ENCODE measurements around the gene ICOSLG.
A peak's percentile ranks its signal among the peaks of the same experiment; 100 is the strongest.
"Not testable (repeated sequence)": the region's sequence is repeated elsewhere in the genome, so short reads cannot be mapped to it uniquely, and the experiment has no call there.

Gene ICOSLG

GRCh38 chr21:44196212-44197155, 44.3 kb downstream of the ICOSLG start:
- DNase-seq, result peak in 20 of 42 donors; percentile 2 to 86 (median 30)
- intact Hi-C loops (cut with DNase I), result not testable (repeated sequence)

- intact Hi-C loops (cut with DNase I); DNase-seq: not testable (repeated sequence)
Observed at GRCh38 chr21:44194888-44195287, 45.9 kb downstream of the ICOSLG start.

GRCh38 chr21:44194451-44194850, 46.3 kb downstream of the ICOSLG start:
- intact Hi-C loops (cut with DNase I); DNase-seq: not testable (repeated sequence)

GRCh38 chr21:44193108-44193507, 47.6 kb downstream of the ICOSLG start:
- intact Hi-C loops (cut with DNase I); DNase-seq: not testable (repeated sequence)

DNA sequence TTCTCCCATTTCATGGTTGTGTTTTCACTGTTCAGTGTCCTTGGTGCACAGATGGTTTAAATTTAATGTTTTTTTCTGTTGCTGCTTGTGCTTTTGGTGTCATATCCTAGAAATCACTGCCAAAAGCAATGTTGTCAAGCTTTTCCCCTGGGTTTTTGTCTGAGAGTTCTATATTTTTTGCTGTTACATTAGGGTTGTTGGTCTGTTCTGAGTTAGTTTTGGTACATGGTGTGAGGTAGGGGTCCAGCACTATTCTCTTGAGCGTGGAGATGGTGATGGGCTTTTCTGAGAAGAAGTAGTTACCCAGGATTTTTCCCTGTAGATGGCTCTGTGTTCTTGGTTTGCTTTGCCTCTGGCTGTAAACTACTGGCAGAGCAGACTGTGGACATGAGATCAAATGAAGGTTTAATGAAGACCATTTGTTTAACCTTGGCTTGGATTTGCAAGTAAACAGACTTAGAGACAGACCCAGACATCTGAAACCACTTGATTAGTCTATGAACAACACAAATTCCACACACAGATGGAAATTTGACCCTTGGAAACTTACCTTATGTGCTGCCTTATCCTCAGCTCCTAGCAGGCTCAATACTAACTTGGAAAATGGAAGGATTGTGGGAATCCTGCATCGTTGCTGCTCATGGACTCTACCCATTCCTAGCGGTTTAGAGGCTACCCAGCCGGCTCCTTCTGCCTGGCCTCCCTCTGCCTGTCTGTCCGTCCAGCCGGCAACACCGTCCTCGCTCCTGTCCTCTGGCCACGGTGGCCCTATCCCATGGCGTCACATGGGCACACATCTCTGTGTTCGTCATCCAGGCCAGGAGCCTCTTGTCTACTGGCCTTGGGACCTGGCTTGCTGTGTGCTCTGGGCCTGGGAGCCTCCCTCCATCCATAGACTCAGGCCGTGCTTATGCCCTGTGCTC, 50.1 kb downstream of the ICOSLG start:
- DNase-seq, result peak in 3 of 42 donors; percentile 3 to 14 (median 10)
- intact Hi-C loops (cut with DNase I), result not testable (repeated sequence)

- intact Hi-C loops (cut with DNase I); DNase-seq: not testable (repeated sequence)
Observed at GRCh38 chr21:44184862-44185261, 55.9 kb downstream of the ICOSLG start.

DNA sequence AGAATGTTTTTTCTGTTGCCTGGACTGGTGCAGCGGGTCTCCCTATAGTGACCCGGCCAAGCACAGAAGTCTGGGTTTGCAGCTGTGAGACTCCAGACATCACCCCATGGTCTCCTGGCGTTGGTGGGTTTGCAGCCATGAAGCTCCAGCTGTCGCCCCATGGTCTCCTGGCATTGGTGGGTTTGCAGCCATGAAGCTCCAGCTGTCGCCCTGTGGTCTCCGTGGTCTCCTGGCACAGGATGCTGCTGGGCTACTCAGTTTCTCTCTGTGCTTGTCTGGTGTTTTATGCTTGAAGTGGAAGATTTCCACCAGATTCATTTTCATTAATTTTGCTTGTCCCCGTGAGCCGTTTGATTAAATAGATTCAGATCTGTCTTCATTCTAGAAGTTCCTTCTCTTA, 58.5 kb downstream of the ICOSLG start:
- intact Hi-C loops (cut with DNase I); DNase-seq: not testable (repeated sequence)

- DNase-seq; intact Hi-C loops (cut with DNase I): not testable (repeated sequence)
Observed at GRCh38 chr21:44181506-44181905, 59.2 kb downstream of the ICOSLG start.

GRCh38 chr21:44176127-44176526, 64.6 kb downstream of the ICOSLG start:
- intact Hi-C loops (cut with DNase I); DNase-seq: not testable (repeated sequence)

DNA sequence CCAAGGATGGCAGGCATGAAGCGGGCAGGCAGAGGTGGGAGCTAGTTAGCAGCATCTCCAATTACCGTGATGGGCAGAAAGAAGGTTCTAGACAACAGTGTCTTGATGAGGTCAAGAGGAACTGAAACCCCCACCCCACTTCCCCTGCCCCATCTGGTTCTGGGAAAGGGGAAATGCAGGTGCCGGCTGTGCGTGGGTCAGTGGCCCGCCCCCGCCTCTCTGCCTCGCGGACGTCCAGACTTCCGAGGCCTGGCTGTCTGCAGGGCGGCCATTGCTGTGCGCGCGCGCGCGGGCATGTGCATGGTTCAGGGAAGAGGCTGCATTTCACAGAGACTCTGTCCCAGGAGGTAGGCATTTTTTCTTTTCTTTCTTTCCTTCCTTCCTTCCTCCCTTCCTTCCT, 65.6 kb downstream of the ICOSLG start:
- DNase-seq, result peak in 3 of 42 donors; percentile 17 to 42 (median 19)
- intact Hi-C loops (cut with DNase I), result not testable (repeated sequence)
